H1 (cell line): ENCODE measurements around the gene FLRT1. TPM values are rescaled to one million over a fixed set of nuclear protein-coding genes. Genes with fewer than 3 reads are reported as not detected.
A peak's percentile ranks its signal among the peaks of the same experiment; 100 is the strongest.

ENCODE experiments used
- CTCF ChIA-PET: fragments of 300-600 bp; sonication (Branson Sonifier 250); formaldehyde crosslinking; loops from one replicate; lab custom pipeline; 2021; ENCODE audit not compliant: partially characterized antibody; lab: Charles Lee
- POLR2A ChIA-PET: fragments of 300-600 bp; sonication (Branson Sonifier 250); formaldehyde crosslinking; loops from one replicate; lab custom pipeline; 2021; ENCODE audit warnings: inconsistent platforms; ENCODE audit not compliant: partially characterized antibody; lab: Charles Lee
- DNase-seq, 2 experiments: peaks; one replicate each; pipeline versions ENCODE4 v3.0.0 to v3.0.0-alpha.2; 2010 to 2022; ENCODE audit warnings: low spot score in 2 of 2, low read depth in 1 of 2, mixed read lengths in 1 of 2
- FAIRE-seq: peaks from 2 replicates; lab custom pipeline; 2011; peaks lifted over from hg19 to GRCh38; lab: Jason Lieb, UNC
- H2AFZ ChIP-seq: 2 replicates; pipeline ENCODE4 v1.8.1; 2012; ENCODE audit warnings: low read length, inconsistent platforms
- H2AK5ac ChIP-seq: 2 replicates; pipeline ENCODE4 v1.6.1; 2013; ENCODE audit warnings: low read depth, low read length
- H2BK120ac ChIP-seq: replicated peaks from 2 replicates; pipeline ENCODE3; 2013; ENCODE audit warnings: low read depth, low read length, inconsistent platforms
- H2BK12ac ChIP-seq: 2 replicates; pipeline ENCODE4 v1.6.1; 2013; ENCODE audit warnings: low read depth, low read length
- H2BK15ac ChIP-seq: 2 replicates; pipeline ENCODE4 v1.6.1; 2013; ENCODE audit warnings: low read length
- H2BK20ac ChIP-seq: 2 replicates; pipeline ENCODE4 v1.6.1; 2013; ENCODE audit warnings: low read length
- H2BK5ac ChIP-seq: 2 replicates; pipeline ENCODE4 v1.6.1; 2013; ENCODE audit warnings: low read depth, low read length
- H3K14ac ChIP-seq: 2 replicates; pipeline ENCODE4 v1.6.1; 2013; ENCODE audit warnings: inconsistent platforms; ENCODE audit not compliant: insufficient read length
- H3K18ac ChIP-seq: 2 replicates; pipeline ENCODE4 v1.6.1; 2013; ENCODE audit warnings: low read length; ENCODE audit errors: extremely low read depth
- H3K23ac ChIP-seq: 2 replicates; pipeline ENCODE4 v1.6.1; 2013; ENCODE audit warnings: inconsistent platforms; ENCODE audit not compliant: insufficient read length
- H3K23me2 ChIP-seq: 2 replicates; pipeline ENCODE4 v1.6.1; 2013; ENCODE audit warnings: low read depth, low read length
- H3K27ac ChIP-seq: 2 replicates; pipeline ENCODE4 v1.6.1; 2011; ENCODE audit warnings: low read depth, low read length, inconsistent platforms
- H3K27me3 ChIP-seq, 4 experiments: replicated peaks in 1 of 4; 1 replicate in 1 of 4; 2 replicates in 3 of 4; pipeline versions ENCODE4 v1.6.1 to v1.8.1; 2011 to 2013; ENCODE audit warnings: low read length in 3 of 4, mild to moderate bottlenecking in 3 of 4, inconsistent platforms in 2 of 4, mixed read lengths in 2 of 4, moderate library complexity in 1 of 4; ENCODE audit not compliant: control insufficient read depth in 3 of 4, insufficient read depth in 3 of 4; ENCODE audit errors: extremely low read depth in 1 of 4
- H3K36me3 ChIP-seq, 4 experiments: 2 replicates each; pipeline versions ENCODE4 v1.6.1 to v1.8.1; 2011 to 2013; ENCODE audit warnings: mild to moderate bottlenecking in 4 of 4, low read length in 3 of 4, moderate library complexity in 2 of 4, control low read depth in 1 of 4, inconsistent platforms in 1 of 4; ENCODE audit not compliant: insufficient read depth in 4 of 4, control insufficient read depth in 2 of 4
- H3K4ac ChIP-seq: replicated peaks from 2 replicates; pipeline ENCODE3; 2013; ENCODE audit warnings: low read length, low read depth, mixed read lengths, inconsistent platforms; ENCODE audit not compliant: insufficient read length
- H3K4me1 ChIP-seq, 4 experiments: replicated peaks in 1 of 4; 1 replicate in 1 of 4; 2 replicates in 3 of 4; pipeline versions ENCODE4 v1.6.1 to v1.8.1; 2011 to 2013; ENCODE audit warnings: low read length in 3 of 4, inconsistent platforms in 2 of 4, mixed read lengths in 1 of 4; ENCODE audit not compliant: insufficient read depth in 4 of 4, control insufficient read depth in 3 of 4
- H3K4me2 ChIP-seq, 2 experiments: 2 replicates each; pipeline versions ENCODE4 v1.6.1 to v1.8.1; 2011 to 2013; ENCODE audit warnings: low read depth in 2 of 2, low read length in 2 of 2, control low read depth in 1 of 2, inconsistent platforms in 1 of 2, mild to moderate bottlenecking in 1 of 2; ENCODE audit not compliant: insufficient read depth in 1 of 2
- H3K4me3 ChIP-seq, 4 experiments: fragments of 200-600, 300-600 bp in 1 of 4; sonication (generic), shearing (Covaris generic), sonication (Bioruptor Twin) in 1 of 4; 2 replicates each; pipeline versions ENCODE4 v1.5.1 to v1.8.1; 2011 to 2016; ENCODE audit warnings: low read length in 4 of 4, low read depth in 3 of 4, control low read depth in 2 of 4, inconsistent platforms in 2 of 4, mild to moderate bottlenecking in 2 of 4, mixed read lengths in 1 of 4, moderate library complexity in 1 of 4; ENCODE audit not compliant: insufficient read depth in 2 of 4; ENCODE audit errors: extremely low read depth in 1 of 4
- H3K56ac ChIP-seq: replicated peaks from 2 replicates; pipeline ENCODE3; 2013; ENCODE audit warnings: low read depth, mild to moderate bottlenecking, mixed read lengths, low read length, inconsistent platforms; ENCODE audit not compliant: insufficient read length
- H3K79me1 ChIP-seq: 2 replicates; pipeline ENCODE4 v1.6.1; 2013; ENCODE audit warnings: low read depth, low read length, control low read depth
- H3K79me2 ChIP-seq, 2 experiments: 2 replicates each; pipeline versions ENCODE4 v1.6.1 to v1.8.1; 2012 to 2013; ENCODE audit warnings: low read length in 2 of 2, mild to moderate bottlenecking in 2 of 2, inconsistent platforms in 1 of 2; ENCODE audit not compliant: insufficient read depth in 2 of 2, control insufficient read depth in 1 of 2
- H3K9ac ChIP-seq, 4 experiments: replicated peaks in 1 of 4; 1 replicate in 1 of 4; 2 replicates in 3 of 4; pipeline versions ENCODE4 v1.6.1 to v1.8.1; 2011 to 2013; ENCODE audit warnings: low read depth in 3 of 4, low read length in 3 of 4, control low read depth in 2 of 4, mild to moderate bottlenecking in 2 of 4, moderate library complexity in 2 of 4, inconsistent platforms in 1 of 4; ENCODE audit errors: extremely low read depth in 1 of 4
- H3K9me3 ChIP-seq, 2 experiments: 2 replicates each; pipeline versions ENCODE4 v1.6.1 to v1.8.1; 2012 to 2013; ENCODE audit warnings: mild to moderate bottlenecking in 2 of 2, moderate library complexity in 2 of 2, control low read depth in 1 of 2, inconsistent platforms in 1 of 2, low read depth in 1 of 2, low read length in 1 of 2, mixed read lengths in 1 of 2; ENCODE audit not compliant: insufficient read depth in 2 of 2
- H4K20me1 ChIP-seq, 2 experiments: replicated peaks in 1 of 2; 2 replicates each; pipeline versions ENCODE3 to v1.8.1; 2011 to 2013; ENCODE audit warnings: inconsistent platforms in 2 of 2, low read length in 2 of 2, mild to moderate bottlenecking in 1 of 2; ENCODE audit not compliant: insufficient read depth in 2 of 2, control insufficient read depth in 1 of 2
- H4K5ac ChIP-seq: 2 replicates; pipeline ENCODE4 v1.6.1; 2013; ENCODE audit warnings: low read length, low read depth, mixed read lengths, inconsistent platforms; ENCODE audit not compliant: insufficient read length
- H4K8ac ChIP-seq: 2 replicates; pipeline ENCODE4 v1.8.0; 2013; ENCODE audit warnings: mild to moderate bottlenecking, moderate library complexity, low read length, inconsistent platforms; ENCODE audit not compliant: insufficient read depth; ENCODE audit errors: extremely low read depth
- H4K91ac ChIP-seq: replicated peaks from 2 replicates; pipeline ENCODE3; 2013; ENCODE audit warnings: low read length, mixed read lengths, inconsistent platforms; ENCODE audit not compliant: insufficient read length
- ATF2 ChIP-seq: IDR thresholded peaks from 2 replicates; pipeline ENCODE4 v1.6.1; 2012; ENCODE audit warnings: low read length, inconsistent platforms
- BCL11A ChIP-seq, 2 experiments: IDR thresholded peaks; one replicate each; pipeline ENCODE4 v1.6.1; 2011; ENCODE audit warnings: low read depth in 2 of 2, low read length in 2 of 2, mild to moderate bottlenecking in 2 of 2
- CBX8 ChIP-seq: fragments of 300-800, 300-1000 bp; sonication (generic); IDR thresholded peaks from 2 replicates; pipeline ENCODE4 v1.7.1; 2016; ENCODE audit warnings: low read depth, low read length, borderline replicate concordance
- CTBP2 ChIP-seq: IDR thresholded peaks from 2 replicates; pipeline ENCODE4 v1.7.0; 2011; ENCODE audit warnings: borderline replicate concordance, mild to moderate bottlenecking, moderate library complexity, mixed read lengths, low read length; ENCODE audit not compliant: insufficient read depth, insufficient read length
- HDAC2 ChIP-seq, 2 experiments: fragments of 300-600 bp in 1 of 2; sonication (generic) in 1 of 2; IDR thresholded peaks; 2 replicates each; pipeline ENCODE4 v1.6.1; 2011 to 2012; ENCODE audit warnings: low read depth in 2 of 2, low read length in 2 of 2, mild to moderate bottlenecking in 2 of 2, moderate library complexity in 2 of 2, borderline replicate concordance in 1 of 2, inconsistent platforms in 1 of 2
- KDM4A ChIP-seq: IDR thresholded peaks from one replicate; pipeline ENCODE4 v1.7.1; 2012; ENCODE audit warnings: low read depth, mild to moderate bottlenecking, moderate library complexity, low read length, inconsistent platforms; ENCODE audit not compliant: severe bottlenecking
- KDM5A ChIP-seq: fragments of 200-600 bp; IDR thresholded peaks from 2 replicates; pipeline ENCODE4 v1.7.1; 2012; ENCODE audit warnings: mild to moderate bottlenecking, low read length, inconsistent platforms, mixed read lengths
- RBBP5 ChIP-seq: IDR thresholded peaks from 2 replicates; pipeline ENCODE4 v1.7.1; 2012; ENCODE audit warnings: low read depth, mild to moderate bottlenecking, inconsistent platforms, low read length, moderate library complexity, borderline replicate concordance
- RXRA ChIP-seq: IDR thresholded peaks from 2 replicates; pipeline ENCODE4 v1.6.1; 2011; ENCODE audit warnings: low read depth, mild to moderate bottlenecking, low read length, moderate library complexity; ENCODE audit not compliant: insufficient read depth
- USF2 ChIP-seq: IDR thresholded peaks from 2 replicates; pipeline ENCODE4 v1.6.1; 2011; ENCODE audit warnings: low read length, improper control_type of control experiment
- WGBS, 2 experiments: shearing (Covaris generic) in 1 of 2; methylation state at CpG; one replicate each; pipeline versions ENCODE4 v1.1.6 to v1.1.7; 2013 to 2015; ENCODE audit warnings: low lambda C conversion rate in 2 of 2, mixed read lengths in 2 of 2, inconsistent platforms in 1 of 2, low coverage in 1 of 2, missing lambda C conversion rate in 1 of 2; ENCODE audit not compliant: insufficient replicate concordance in 2 of 2, insufficient coverage in 1 of 2, insufficient read length in 1 of 2; ENCODE audit errors: extremely low coverage in 1 of 2, missing lambda C conversion rate in 1 of 2; 5-methylcytosine and 5-hydroxymethylcytosine counted together
- polyA plus RNA-seq, 7 experiments: library from polyadenylated mRNA; depleted of rRNA in 3 of 7; stranded (reverse) in 5 of 7; unstranded in 2 of 7; fragments of >200 nt in 5 of 7; fragments of 200-250 nt in 2 of 7; gene quantifications; 1 replicate in 5 of 7; 2 replicates in 1 of 7; 4 replicates in 1 of 7; pipeline versions ENCODE4 v1.2.1 to v1.2.3, GENCODE V29; 2011 to 2013; ENCODE audit warnings: missing spikeins in 2 of 7, mixed read lengths in 2 of 7
- total RNA-seq: library from RNA; stranded (reverse); fragmentation: NEBNext Ultra II Directional; extraction: Animal tissue kit (Norgen Biotek cat#: 25700); gene quantifications from 2 replicates; pipeline ENCODE4 v1.2.1, GENCODE V29; 2021

Gene FLRT1
- total and polyA plus RNA-seq, 2 of the 8 experiments (the other 6 are each of a cell fraction or from before 2014, with no cell fraction given), result 0.14 to 0.28 TPM

GRCh38 chr11:64058494-64058893 is 22.8 kb downstream of the FLRT1 start:
- H2BK20ac ChIP-seq, result no peak overlapping the region
- H3K9me3 ChIP-seq, result no peaks in the 10 kb centered on the region
- H3K79me1 ChIP-seq, result 0 out of 2 replicates have a peak, but pooled peaks cover 2% of the 10 kb centered on the region
- H3K27me3 ChIP-seq, result peaks cover 16 to 88% (median 69%) of the 10 kb centered on the region in 4 experiments
- H3K4me3 ChIP-seq, result no peak overlapping the region
- no peak overlapping the region for H4K91ac ChIP-seq
- H3K4me2 ChIP-seq, result no peak overlapping the region
- no peak overlapping the region for H3K9ac ChIP-seq
- ChIA-PET POLR2A (interaction anchor here (1.1 to 1.8 kb wide), 2 partner anchors 18 to 21 kb away, joined by 3 to 4 read pairs; no protein-coding TSS in a partner anchor), CTCF (interaction anchor here (0.6 kb wide), 1 partner anchor 14 kb away, joined by 3 read pairs; no protein-coding TSS in a partner anchor)
- H2AK5ac ChIP-seq, result no peak overlapping the region
- peaks cover 4% of the 10 kb centered on the region for H3K23me2 ChIP-seq
- WGBS, 2 experiments, result 96% methylated on average over 17 of the region's 17 CpGs; no CpG with 5 or more reads in 1 of the 2 experiments
- no peak overlapping the region for H3K4ac ChIP-seq
- H4K20me1 ChIP-seq, result peaks cover 5 to 23% of the 10 kb centered on the region in 2 experiments
- no peak overlapping the region for H3K27ac ChIP-seq
- H2BK5ac ChIP-seq, result no peak overlapping the region
- H2BK15ac ChIP-seq, result no peak overlapping the region
- peaks cover under 1 to 24% (median 17%) of the 10 kb centered on the region in 4 experiments for H3K4me1 ChIP-seq
- H3K14ac ChIP-seq, result no peak overlapping the region
- no peak overlapping the region for H4K5ac ChIP-seq
- no peaks in the 10 kb centered on the region for H3K36me3 ChIP-seq
- DNase-seq, result no peak
- peak overlapping the region; percentile 15; the same call in 1 of the 2 replicates for H4K8ac ChIP-seq
- H3K18ac ChIP-seq, result no peak overlapping the region
- no peak overlapping the region for H3K23ac ChIP-seq
- no peak overlapping the region for H2BK12ac ChIP-seq
- no peaks in the 10 kb centered on the region for H3K79me2 ChIP-seq
- H2AFZ ChIP-seq, result no peak overlapping the region
- no peak overlapping the region for H3K56ac ChIP-seq
- FAIRE-seq, result no peak
- no peak overlapping the region for H2BK120ac ChIP-seq
- TF ChIP-seq KDM5A, result no peak
- TF ChIP-seq BCL11A (IDR thresholded peaks at IDR 0.05; ENCODE audit: low read depth in 2 of 2, low read length in 2 of 2), result no peak
- TF ChIP-seq CTBP2, result no peak
- no peak for TF ChIP-seq USF2
- no peak for TF ChIP-seq CBX8
- TF ChIP-seq KDM4A, result no peak
- no peak for TF ChIP-seq HDAC2 (IDR thresholded peaks at IDR 0.05; ENCODE audit: borderline replicate concordance in 1 of 2, low read depth in 2 of 2, low read length in 2 of 2)
- TF ChIP-seq RBBP5, result no peak
- TF ChIP-seq ATF2, result no peak
- no peak for TF ChIP-seq RXRA
